CD4-positive, alpha-beta T cell (primary cell): ENCODE results near the gene SRBD1. TPM values are rescaled to one million over a fixed set of nuclear protein-coding genes. Genes with fewer than 3 reads are reported as not detected.

Source experiments
- ATAC-seq: fragments of 200-7000 bp; cut with Tn5 transposase; one replicate; pipeline ENCODE4 v1.10.0; 2022; ENCODE audit warnings: mild to moderate bottlenecking; ENCODE audit not compliant: poor library complexity
- CTCF ChIA-PET: fragments of 350-600 bp; sonication (Branson Sonifier 250); formaldehyde crosslinking; loops from one replicate; lab custom pipeline; 2021; ENCODE audit warnings: antibody characterized with exemption, inconsistent platforms; lab: Charles Lee
- POLR2A ChIA-PET: fragments of 350-600 bp; sonication (Branson Sonifier 250); formaldehyde crosslinking; loops from one replicate; lab custom pipeline; 2021; ENCODE audit warnings: antibody characterized with exemption, inconsistent platforms; lab: Charles Lee
- DNase-seq, 14 experiments: peaks; one replicate each; pipeline ENCODE4 v3.0.0-alpha.2; 2013 to 2020; ENCODE audit warnings: mixed read lengths in 2 of 14
- H3K27ac ChIP-seq, 2 donors: one replicate each; pipeline versions ENCODE4 v1.5.1 to v1.7.0; 2013; ENCODE audit warnings: low read length in 2 of 2, low read depth in 1 of 2, mild to moderate bottlenecking in 1 of 2
- H3K27me3 ChIP-seq, 2 experiments: 1 replicate in 1 of 2; 2 replicates in 1 of 2; pipeline versions ENCODE4 v1.6.1 to v1.7.0; 2013; ENCODE audit warnings: low read length in 2 of 2, control low read depth in 1 of 2, mild to moderate bottlenecking in 1 of 2, moderate library complexity in 1 of 2; ENCODE audit not compliant: insufficient read depth in 2 of 2, control insufficient read depth in 1 of 2
- H3K36me3 ChIP-seq: one replicate; pipeline ENCODE4 v1.6.1; 2013; ENCODE audit warnings: low read length, control low read depth; ENCODE audit not compliant: insufficient read depth
- H3K4me1 ChIP-seq: one replicate; pipeline ENCODE4 v1.6.1; 2013; ENCODE audit warnings: low read length, control low read depth; ENCODE audit not compliant: insufficient read depth
- H3K4me3 ChIP-seq: one replicate; pipeline ENCODE4 v1.5.1; 2013; ENCODE audit warnings: mild to moderate bottlenecking, low read length, moderate library complexity
- H3K9me3 ChIP-seq, 2 experiments: 1 replicate in 1 of 2; 2 replicates in 1 of 2; pipeline versions ENCODE4 v1.6.1 to v1.7.0; 2013; ENCODE audit warnings: low read length in 2 of 2, mild to moderate bottlenecking in 2 of 2, control low read depth in 1 of 2, moderate library complexity in 1 of 2; ENCODE audit not compliant: control insufficient read depth in 1 of 2, insufficient read depth in 1 of 2
- H3K27ac Mint-ChIP-seq: one replicate; pipeline ENCODE4 v1.8.0; 2020; ENCODE audit warnings: mixed read lengths
- H3K27me3 Mint-ChIP-seq: one replicate; pipeline ENCODE4 v1.8.0; 2021; ENCODE audit warnings: mixed read lengths
- H3K36me3 Mint-ChIP-seq: one replicate; pipeline ENCODE4 v1.8.0; 2021; ENCODE audit warnings: low read depth, mixed read lengths
- H3K4me1 Mint-ChIP-seq: one replicate; pipeline ENCODE4 v1.8.0; 2021; ENCODE audit warnings: low read depth, mixed read lengths
- H3K4me3 Mint-ChIP-seq: one replicate; pipeline ENCODE4 v1.8.0; 2020; ENCODE audit warnings: mild to moderate bottlenecking, mixed read lengths
- H3K9me3 Mint-ChIP-seq: one replicate; pipeline ENCODE4 v1.8.0; 2020; ENCODE audit warnings: mixed read lengths
- CTCF ChIP-seq: fragments of 200-600 bp; IDR thresholded peaks from one replicate; pipeline ENCODE4 v1.8.0; 2022; ENCODE audit warnings: antibody characterized with exemption, mild to moderate bottlenecking
- intact Hi-C, 2 experiments: fragments of 100-400 bp; cut with DNase I in 1 of 2; cut with micrococcal nuclease in 1 of 2; formaldehyde crosslinking; loops; one replicate each; pipeline versions ENCODE4 v1.15.1 to v1.9.0; 2023 to 2025; cut with DNase I, micrococcal nuclease
- total RNA-seq, 174 experiments: library from RNA in 2 of 174; stranded (reverse) in 2 of 174; gene quantifications; one replicate each; pipeline ENCODE4 v1.2.3 and lab custom pipeline; 2021 to 2026

Gene SRBD1
- total RNA-seq, 2 experiments from 2014 or later, result 14.2 to 16.0 TPM

GRCh38 chr2:45582522-45582921, 28.5 kb downstream of the SRBD1 start:
- ATAC-seq (no peak), DNase-seq (no peak)
- Mint-ChIP-seq H3K4me1 (peaks cover under 1% of the 10 kb centered on the region), H3K27ac (no peak overlapping the region), H3K4me3 (no peak overlapping the region), H3K27me3 (no peaks in the 10 kb centered on the region), H3K9me3 (no peaks in the 10 kb centered on the region), H3K36me3 (peaks cover 24% of the 10 kb centered on the region)
- no peaks in the 10 kb centered on the region for H3K9me3 ChIP-seq
- H3K27me3 ChIP-seq, result no peaks in the 10 kb centered on the region
- no peaks in the 10 kb centered on the region for H3K4me1 ChIP-seq
- H3K4me3 ChIP-seq, result no peak overlapping the region
- intact Hi-C loops, result no loop called here
- no peak for TF ChIP-seq CTCF
- H3K27ac ChIP-seq, result no peak overlapping the region
- peaks cover under 1% of the 10 kb centered on the region for H3K36me3 ChIP-seq
- ChIA-PET POLR2A (no interaction called here), CTCF (no interaction called here)

- no peaks in the 10 kb centered on the region for H3K27me3 ChIP-seq
- ATAC-seq, result peak; percentile 86
- no peaks in the 10 kb centered on the region for H3K4me1 ChIP-seq
- no peak overlapping the region for H3K4me3 Mint-ChIP-seq
- H3K36me3 Mint-ChIP-seq, result peaks cover 49% of the 10 kb centered on the region
- no peak overlapping the region for H3K4me3 ChIP-seq
- no peak overlapping the region for H3K27ac ChIP-seq
- H3K4me1 Mint-ChIP-seq, result no peaks in the 10 kb centered on the region
- ChIA-PET CTCF (interaction anchor here (0.6 to 1.2 kb wide), 3 partner anchors 11 to 596 kb away, joined by 3 to 5 read pairs (median 3); partner anchors contain the start of gene SRBD1), POLR2A (interaction anchor here (0.6 kb wide), 1 partner anchor 370 kb away, joined by 4 read pairs; no protein-coding TSS in a partner anchor)
- no peaks in the 10 kb centered on the region for H3K9me3 Mint-ChIP-seq
- no peak overlapping the region for H3K27ac Mint-ChIP-seq
- intact Hi-C loops, result loop anchor here in 1 of 2 experiments (1.0 kb wide), 1 partner anchor 597 kb away; no protein-coding TSS in a partner anchor
- no peaks in the 10 kb centered on the region for H3K27me3 Mint-ChIP-seq
- H3K36me3 ChIP-seq, result peaks cover 4% of the 10 kb centered on the region
- DNase-seq, result peak in 9 of 14 experiments; percentile 3 to 70 (median 15)
- peak; percentile 39 for TF ChIP-seq CTCF
- no peaks in the 10 kb centered on the region for H3K9me3 ChIP-seq
Measured at GRCh38 chr2:45578056-45578843, 32.8 kb downstream of the SRBD1 start.

- ATAC-seq (no peak), DNase-seq (no peak)
- no peak for TF ChIP-seq CTCF
- Histone ChIP-seq H3K9me3 (no peaks in the 10 kb centered on the region), H3K4me3 (no peak overlapping the region), H3K4me1 (no peaks in the 10 kb centered on the region), H3K36me3 (peaks cover 4% of the 10 kb centered on the region), H3K27me3 (no peaks in the 10 kb centered on the region), H3K27ac (no peak overlapping the region)
- peaks cover 55% of the 10 kb centered on the region for H3K36me3 Mint-ChIP-seq
- ChIA-PET CTCF (interaction anchor here (0.8 kb wide), 1 partner anchor 12 kb away, joined by 4 read pairs; no protein-coding TSS in a partner anchor), POLR2A (no interaction called here)
- H3K27ac Mint-ChIP-seq, result no peak overlapping the region
- no peaks in the 10 kb centered on the region for H3K9me3 Mint-ChIP-seq
- no peak overlapping the region for H3K4me3 Mint-ChIP-seq
- no peaks in the 10 kb centered on the region for H3K4me1 Mint-ChIP-seq
- no peaks in the 10 kb centered on the region for H3K27me3 Mint-ChIP-seq
- intact Hi-C loops, result no loop called here
Measured at GRCh38 chr2:45577441-45577840, 33.6 kb downstream of the SRBD1 start.
